ENCODE results near the gene SLC26A1. TPM values are rescaled to one million over a fixed set of nuclear protein-coding genes. Genes with fewer than 3 reads are reported as not detected.

SLC26A1 gene
- total RNA-seq, 6 experiments from 2014 or later = 0.16 to 0.38 (median 0.19) TPM; not detected in 3

- Mint-ChIP-seq H3K27ac (no peak overlapping the region), H3K4me1 (ENCODE audit: low read depth) (no peaks in the 10 kb centered on the region), H3K27me3 (ENCODE audit: insufficient read depth) (peaks cover 2% of the 10 kb centered on the region; the same call in 1 of the 2 replicates), H3K36me3 (ENCODE audit: low read depth) (peaks cover 4% of the 10 kb centered on the region; the same call in 1 of the 2 replicates), H3K4me3 (no peak overlapping the region), H3K9me3 (no peaks in the 10 kb centered on the region)
- no peak for DNase-seq
- no peak for TF ChIP-seq CTCF (IDR thresholded peaks at IDR 0.05)
Observed at GRCh38 chr4:1030559-1030958, 37.4 kb upstream of the SLC26A1 start.

DNA sequence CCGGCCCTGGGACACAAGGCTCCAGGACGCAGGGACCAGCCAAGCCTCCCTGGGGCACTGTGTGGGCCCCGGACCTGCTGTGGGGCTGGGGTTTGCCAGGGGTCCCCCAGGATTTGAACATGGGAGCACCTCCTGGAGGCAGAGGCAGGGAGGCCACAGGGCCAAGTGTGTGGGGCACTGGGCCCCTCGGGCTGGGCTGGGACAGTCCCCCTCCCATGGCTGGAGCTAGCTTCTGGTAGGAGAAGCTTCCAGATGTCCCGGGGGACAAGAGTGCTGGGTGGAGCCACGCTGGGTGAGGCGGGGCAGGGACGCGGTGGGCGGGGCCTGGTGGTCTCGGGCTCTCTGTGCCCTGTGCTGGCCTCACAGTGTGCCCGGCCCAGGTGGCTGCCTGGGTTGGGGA, 36.8 kb upstream of the SLC26A1 start:
- no peaks in the 10 kb centered on the region for H3K9me3 Mint-ChIP-seq
- H3K4me1 Mint-ChIP-seq (ENCODE audit: low read depth) = no peaks in the 10 kb centered on the region
- no peak for DNase-seq
- no peak overlapping the region for H3K27ac Mint-ChIP-seq
- no peak for TF ChIP-seq CTCF (IDR thresholded peaks at IDR 0.05)
- peaks cover 2% of the 10 kb centered on the region; the same call in 1 of the 2 replicates for H3K27me3 Mint-ChIP-seq (ENCODE audit: insufficient read depth)
- H3K36me3 Mint-ChIP-seq (ENCODE audit: low read depth) = peaks cover 10% of the 10 kb centered on the region
- no peak overlapping the region for H3K4me3 Mint-ChIP-seq

GRCh38 chr4:1029529-1029928, 36.3 kb upstream of the SLC26A1 start:
- Mint-ChIP-seq H3K27me3 (ENCODE audit: insufficient read depth) (peaks cover 2% of the 10 kb centered on the region; the same call in 1 of the 2 replicates), H3K36me3 (ENCODE audit: low read depth) (peaks cover 12% of the 10 kb centered on the region), H3K9me3 (no peaks in the 10 kb centered on the region), H3K4me3 (no peak overlapping the region), H3K4me1 (ENCODE audit: low read depth) (no peaks in the 10 kb centered on the region), H3K27ac (no peak overlapping the region)
- TF ChIP-seq CTCF (IDR thresholded peaks at IDR 0.05) = no peak
- DNase-seq = no peak

GRCh38 chr4:1028574-1029220, 35.5 kb upstream of the SLC26A1 start:
- Mint-ChIP-seq H3K27me3 (ENCODE audit: insufficient read depth) (no peaks in the 10 kb centered on the region; the same call in 1 of the 2 replicates), H3K27ac (no peak overlapping the region), H3K4me1 (ENCODE audit: low read depth) (no peaks in the 10 kb centered on the region), H3K9me3 (no peaks in the 10 kb centered on the region), H3K4me3 (no peak overlapping the region), H3K36me3 (ENCODE audit: low read depth) (peaks cover 12% of the 10 kb centered on the region)
- TF ChIP-seq CTCF (IDR thresholded peaks at IDR 0.05) = no peak
- no peak for DNase-seq

DNA sequence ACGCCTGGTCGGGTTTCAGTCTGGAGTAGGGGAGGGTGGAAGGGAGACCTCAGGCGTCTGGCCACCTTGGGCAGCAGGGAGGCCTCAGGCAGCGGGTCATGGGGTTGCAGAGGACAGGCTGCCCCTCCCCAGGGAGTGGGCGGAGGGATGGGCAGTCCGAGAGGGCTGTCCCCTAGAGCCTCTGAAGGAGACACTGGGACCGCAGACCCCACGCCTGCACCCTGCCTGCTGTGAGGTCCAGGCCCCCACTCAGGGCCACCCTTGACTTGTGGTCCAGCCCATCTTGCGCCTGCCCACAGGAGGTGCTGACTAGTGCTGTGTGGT, 34.7 kb upstream of the SLC26A1 start:
- Mint-ChIP-seq H3K9me3 (no peaks in the 10 kb centered on the region), H3K27me3 (ENCODE audit: insufficient read depth) (no peaks in the 10 kb centered on the region; the same call in 1 of the 2 replicates), H3K27ac (no peak overlapping the region), H3K4me1 (ENCODE audit: low read depth) (no peaks in the 10 kb centered on the region), H3K36me3 (ENCODE audit: low read depth) (peaks cover 12% of the 10 kb centered on the region), H3K4me3 (no peak overlapping the region)
- no peak for TF ChIP-seq CTCF (IDR thresholded peaks at IDR 0.05)
- no peak for DNase-seq

All from HFFc6 (cell line).